K562 (cell line): ENCODE data around the gene ADNP2. TPM values are rescaled to one million over a fixed set of nuclear protein-coding genes. Genes with fewer than 3 reads are reported as not detected.

ENCODE experiments used
- ATAC-seq: fragments of 200-7000 bp; cut with Tn5 transposase; 3 replicates; pipeline ENCODE4 v1.9.1; 2020; ENCODE audit warnings: moderate library complexity
- BruUV-seq: library from RNA; stranded (reverse); fragments of 400-500 nt; replicated peaks from 2 replicates; lab custom pipeline; 2021; lab: Mats Ljungman, UMichigan
- CTCF ChIA-PET: fragments of 300-600 bp; formaldehyde crosslinking; extraction: SDS; loops from one replicate; lab custom pipeline; 2021; ENCODE audit warnings: low intra/inter-chr PET ratio; lab: Yijun Ruan, JAX
- POLR2A ChIA-PET: fragments of 300-600, 350-650 bp; sonication (Branson Sonifier 250); formaldehyde crosslinking; extraction: SDS; loops from one replicate; lab custom pipeline; 2021; ENCODE audit warnings: antibody characterized with exemption, inconsistent platforms; lab: Yijun Ruan, JAX
- DNase-seq, 4 experiments: peaks; one replicate each; pipeline versions ENCODE4 v3.0.0 to v3.0.0-alpha.2; 2011 to 2018; ENCODE audit warnings: low spot score in 3 of 4, mixed read lengths in 3 of 4; ENCODE audit errors: extremely low read depth in 1 of 4
- FAIRE-seq: peaks from 2 replicates; lab custom pipeline; 2011; peaks lifted over from hg19 to GRCh38; lab: Jason Lieb, UNC
- H2AFZ ChIP-seq: 2 replicates; pipeline ENCODE4 v1.6.0; 2011; ENCODE audit warnings: low read depth, low read length, control low read depth, inconsistent platforms
- H3K27ac ChIP-seq: fragments of 200-600 bp; 3 replicates; pipeline ENCODE4 v1.8.0; 2011; ENCODE audit warnings: low read depth, mild to moderate bottlenecking, control low read depth, inconsistent platforms, low read length, moderate library complexity, mixed read lengths; ENCODE audit errors: extremely low read depth
- H3K27me3 ChIP-seq, 2 experiments: fragments of 300-600 bp in 1 of 2; 2 replicates in 1 of 2; 3 replicates in 1 of 2; pipeline versions ENCODE4 v1.6.0 to v1.8.0; 2011; ENCODE audit warnings: inconsistent platforms in 2 of 2, low read length in 2 of 2, mild to moderate bottlenecking in 1 of 2, mixed read lengths in 1 of 2, moderate library complexity in 1 of 2; ENCODE audit not compliant: control insufficient read depth in 2 of 2, insufficient read depth in 2 of 2
- H3K36me3 ChIP-seq: fragments of 300-600 bp; 3 replicates; pipeline ENCODE4 v1.8.0; 2011; ENCODE audit warnings: mild to moderate bottlenecking, low read length, inconsistent platforms; ENCODE audit not compliant: control insufficient read depth, insufficient read depth
- H3K4me1 ChIP-seq, 2 experiments: fragments of 200-600 bp in 1 of 2; replicated peaks in 1 of 2; 2 replicates in 1 of 2; 3 replicates in 1 of 2; pipeline versions ENCODE4 v1.5.1 to v1.8.0; 2011; ENCODE audit warnings: inconsistent platforms in 2 of 2, low read length in 2 of 2, mild to moderate bottlenecking in 1 of 2, mixed read lengths in 1 of 2, moderate library complexity in 1 of 2; ENCODE audit not compliant: control insufficient read depth in 2 of 2, insufficient read depth in 2 of 2
- H3K4me2 ChIP-seq: 2 replicates; pipeline ENCODE4 v1.6.1; 2011; ENCODE audit warnings: low read length, control low read depth, inconsistent platforms, mixed read lengths; ENCODE audit not compliant: insufficient read depth
- H3K4me3 ChIP-seq: fragments of 200-600 bp; sonication (generic), shearing (Covaris generic); 2 replicates; pipeline ENCODE4 v1.5.1; 2016; ENCODE audit warnings: control low read depth, inconsistent platforms
- H3K79me2 ChIP-seq: fragments of 200-600 bp; 3 replicates; pipeline ENCODE4 v1.8.0; 2011; ENCODE audit warnings: low read length, inconsistent platforms; ENCODE audit not compliant: control insufficient read depth, insufficient read depth
- H3K9ac ChIP-seq, 2 experiments: 2 replicates each; pipeline versions ENCODE4 v1.6.0 to v1.6.1; 2011; ENCODE audit warnings: low read depth in 2 of 2, low read length in 2 of 2, control low read depth in 1 of 2, inconsistent platforms in 1 of 2, mild to moderate bottlenecking in 1 of 2, mixed read lengths in 1 of 2; ENCODE audit not compliant: insufficient read depth in 1 of 2
- H3K9me1 ChIP-seq: one replicate; pipeline ENCODE4 v1.6.0; 2011; ENCODE audit warnings: inconsistent platforms, mild to moderate bottlenecking, low read length, moderate library complexity; ENCODE audit not compliant: control insufficient read depth, insufficient read depth
- H3K9me3 ChIP-seq: replicated peaks from 2 replicates; pipeline ENCODE4 v1.5.1; 2011; ENCODE audit warnings: low read depth, low read length, inconsistent platforms; ENCODE audit not compliant: control insufficient read depth, insufficient read depth
- H4K20me1 ChIP-seq: replicated peaks from 2 replicates; pipeline ENCODE4 v1.6.1; 2011; ENCODE audit warnings: low read length, inconsistent platforms, mixed read lengths; ENCODE audit not compliant: control insufficient read depth, insufficient read depth
- CGGBP1 ChIP-seq: fragments of 250-450 bp; sonication (Bioruptor Pico); IDR thresholded peaks from 2 replicates; pipeline ENCODE4 v1.9.0; 2021; ENCODE audit warnings: mild to moderate bottlenecking
- MCM2 ChIP-seq: fragments of 450-650 bp; IDR thresholded peaks from 2 replicates; pipeline ENCODE4 v1.6.1; 2017; ENCODE audit warnings: low read depth, mild to moderate bottlenecking
- MNT ChIP-seq, 2 experiments: fragments of 450-650 bp; conservative IDR thresholded peaks; 2 replicates each; pipeline ENCODE4 v1.6.1; 2017; ENCODE audit warnings: mild to moderate bottlenecking in 2 of 2, moderate library complexity in 2 of 2
- NCOA1 ChIP-seq: fragments of 450-650 bp; IDR thresholded peaks from 2 replicates; pipeline ENCODE4 v1.6.1; 2016; ENCODE audit warnings: low read depth
- POLR3G ChIP-seq: IDR thresholded peaks from 2 replicates; pipeline ENCODE4 v1.6.1; 2011; ENCODE audit not compliant: insufficient read length, insufficient replicate concordance; ENCODE audit errors: extremely low read depth
- PTBP1 ChIP-seq: fragments of 200-400 bp; formaldehyde crosslinking; IDR thresholded peaks from 2 replicates; pipeline ENCODE4 v1.6.1; 2017; ENCODE audit warnings: low read depth, low read length
- UBTF ChIP-seq, 2 experiments: IDR thresholded peaks; 2 replicates each; pipeline ENCODE4 v1.6.1; 2012; ENCODE audit warnings: improper control_type of control experiment in 2 of 2, low read depth in 2 of 2, low read length in 2 of 2, borderline replicate concordance in 1 of 2
- ZBED1 ChIP-seq: IDR thresholded peaks from 2 replicates; pipeline ENCODE4 v1.6.1; 2014
- ZEB2 ChIP-seq: fragments of 450-650 bp; IDR thresholded peaks from 2 replicates; pipeline ENCODE4 v1.6.1; 2016
- ZKSCAN1 ChIP-seq: fragments of 150-350 bp; IDR thresholded peaks from 2 replicates; pipeline ENCODE4 v1.6.1; 2016; ENCODE audit warnings: low read depth, low read length
- ZNF655 ChIP-seq: fragments of 250-450 bp; sonication (Bioruptor Pico); IDR thresholded peaks from 2 replicates; pipeline ENCODE4 v1.5.0; 2021
- WGBS: fragments of 100-300 bp; shearing (Covaris generic); methylation state at CpG from one replicate; pipeline ENCODE4 v1.1.6; 2016; ENCODE audit warnings: low coverage, mixed read lengths; ENCODE audit not compliant: insufficient coverage; ENCODE audit errors: missing lambda C conversion rate; 5-methylcytosine and 5-hydroxymethylcytosine counted together
- in situ Hi-C: fragments of 300-500 bp; cut with MboI; formaldehyde crosslinking; loops from 4 replicates; pipeline ENCODE4 v1.15.0; 2018; ENCODE audit warnings: inconsistent platforms, mixed read lengths
- intact Hi-C: fragments of 100-400 bp; cut with micrococcal nuclease; formaldehyde crosslinking; loops from 2 replicates; pipeline ENCODE4 v1.14.2; 2022
- polyA plus RNA-seq, 8 experiments: library from polyadenylated mRNA; depleted of rRNA in 4 of 8; stranded (reverse) in 5 of 8; unstranded in 3 of 8; fragments of >200 nt; fragmentation: Nextera tagmentation in 2 of 8; fragmentation: Illumina TruSeq in 1 of 8; extraction: Ambion mirVana in 2 of 8; extraction: Trizol in 1 of 8; gene quantifications; 2 replicates each; pipeline versions ENCODE4 v1.2.1 to v1.2.3, GENCODE V29; 2011 to 2014; ENCODE audit warnings: inconsistent platforms in 1 of 8, missing spikeins in 1 of 8
- total RNA-seq, 7 experiments: library from RNA; depleted of rRNA in 6 of 7; stranded (reverse); fragments of >200 nt in 6 of 7; fragmentation: Illumina TruSeq in 2 of 7; extraction: Trizol in 2 of 7; gene quantifications; 2 replicates each; pipeline versions ENCODE4 v1.2.1 to v1.2.3, GENCODE V29; 2011 to 2021; ENCODE audit warnings: low replicate concordance in 1 of 7

ADNP2 gene
- total and polyA plus RNA-seq, 9 of the 15 experiments (the other 6 are each of a cell fraction or from before 2014, with no cell fraction given): 5.8 to 24.3 (median 16.0) TPM

DNA sequence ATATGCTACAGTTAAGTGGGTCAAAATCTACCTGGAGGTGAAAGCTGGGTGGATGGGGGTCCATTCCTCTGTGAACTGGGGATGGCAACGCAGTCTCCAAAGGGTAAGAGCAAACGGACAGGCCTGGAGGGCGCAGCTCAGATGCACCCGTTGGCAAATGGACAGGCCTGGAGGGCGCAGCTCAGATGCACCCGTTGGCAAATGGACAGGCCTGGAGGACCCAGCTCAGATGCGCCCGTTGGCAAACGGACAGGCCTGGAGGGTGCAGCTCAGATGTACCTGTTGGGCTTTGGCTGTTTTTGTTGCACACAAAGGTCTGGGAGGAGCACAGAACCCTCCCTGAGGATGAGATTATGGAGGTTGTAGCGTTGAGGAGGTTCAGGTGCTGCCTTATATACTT is 41.2 kb upstream of the ADNP2 start:
- no peak for FAIRE-seq
- no peak for ATAC-seq
- H3K9ac ChIP-seq: no peak overlapping the region
- 25% methylated on average over 8 of the region's 10 CpGs for WGBS
- CTCF ChIA-PET: no interaction called here
- TF ChIP-seq MNT (conservative IDR thresholded peaks at IDR 0.05) (no peak), POLR3G (no peak), ZEB2 (no peak), ZBED1 (no peak), PTBP1 (no peak), ZKSCAN1 (no peak), NCOA1 (no peak), MCM2 (no peak), CGGBP1 (CRISPR knock-in tag) (no peak), ZNF655 (CRISPR knock-in tag) (no peak), UBTF (IDR thresholded peaks at IDR 0.05; ENCODE audit: borderline replicate concordance in 1 of 2, low read depth in 2 of 2, low read length in 2 of 2) (no peak)
- no peaks in the 10 kb centered on the region for H3K9me1 ChIP-seq
- in situ Hi-C loops (no loop called here), intact Hi-C loops (no loop called here)
- no peaks in the 10 kb centered on the region for H3K9me3 ChIP-seq
- POLR2A ChIA-PET: no interaction called here
- DNase-seq: no peak
- BruUV-seq: no TSS peak
- no peak overlapping the region for H3K27ac ChIP-seq
- H3K4me2 ChIP-seq: no peak overlapping the region
- H3K4me1 ChIP-seq: no peaks in the 10 kb centered on the region; a peak in 2 of 5 replicates
- no peak overlapping the region for H3K4me3 ChIP-seq
- no peaks in the 10 kb centered on the region for H3K27me3 ChIP-seq
- no peak overlapping the region for H2AFZ ChIP-seq
- no peaks in the 10 kb centered on the region for H3K79me2 ChIP-seq
- no peaks in the 10 kb centered on the region for H3K36me3 ChIP-seq
- H4K20me1 ChIP-seq: no peaks in the 10 kb centered on the region
